Activated B cell treated with CpG ODN at 0.5 μM for 24 hours (primary cell): Measurements from ENCODE around the gene ZNF534. TPM values are rescaled to one million over a fixed set of nuclear protein-coding genes. Genes with fewer than 3 reads are reported as not detected.

Experiments used
- ATAC-seq: fragments of 200-7000 bp; cut with Tn5 transposase; one replicate; pipeline ENCODE4 v1.10.0; 2021; ENCODE audit warnings: low read depth, mild to moderate bottlenecking, moderate library complexity
- CTCF ChIA-PET: fragments of 350-600 bp; sonication (Branson Sonifier 250); formaldehyde crosslinking; loops from one replicate; lab custom pipeline; 2021; ENCODE audit warnings: antibody characterized with exemption; lab: Charles Lee
- POLR2A ChIA-PET: fragments of 350-600 bp; sonication (Branson Sonifier 250); formaldehyde crosslinking; loops from one replicate; lab custom pipeline; 2021; ENCODE audit warnings: antibody characterized with exemption; lab: Charles Lee
- DNase-seq: peaks from one replicate; pipeline ENCODE4 v3.0.0; 2022
- H3K27ac Mint-ChIP-seq: one replicate; pipeline ENCODE4 v1.8.0; 2020; ENCODE audit warnings: mixed read lengths
- H3K27me3 Mint-ChIP-seq: one replicate; pipeline ENCODE4 v1.8.0; 2021; ENCODE audit warnings: mixed read lengths
- H3K36me3 Mint-ChIP-seq: one replicate; pipeline ENCODE4 v1.8.0; 2021; ENCODE audit warnings: low read depth, mixed read lengths
- H3K4me1 Mint-ChIP-seq: one replicate; pipeline ENCODE4 v1.8.0; 2021; ENCODE audit warnings: mixed read lengths
- H3K4me3 Mint-ChIP-seq: one replicate; pipeline ENCODE4 v1.8.0; 2020; ENCODE audit warnings: mild to moderate bottlenecking, mixed read lengths
- H3K9me3 Mint-ChIP-seq: one replicate; pipeline ENCODE4 v1.8.0; 2020; ENCODE audit warnings: mixed read lengths
- intact Hi-C: fragments of 100-400 bp; cut with micrococcal nuclease; formaldehyde crosslinking; loops from one replicate; pipeline ENCODE4 v1.15.1; 2024
- total RNA-seq: library from RNA; stranded (reverse); gene quantifications from 2 replicates; pipeline ENCODE4 v1.2.3, GENCODE V29; 2022
- TF ChIP-seq, protein P1 (sequence below): fragments of 200-600 bp; IDR thresholded peaks from one replicate; pipeline ENCODE4 v1.8.0; 2022; ENCODE audit warnings: antibody characterized with exemption, mild to moderate bottlenecking

The ZNF534 gene
- 0.16 TPM in 1 of 2 replicates, not detected in the other for total RNA-seq

DNA sequence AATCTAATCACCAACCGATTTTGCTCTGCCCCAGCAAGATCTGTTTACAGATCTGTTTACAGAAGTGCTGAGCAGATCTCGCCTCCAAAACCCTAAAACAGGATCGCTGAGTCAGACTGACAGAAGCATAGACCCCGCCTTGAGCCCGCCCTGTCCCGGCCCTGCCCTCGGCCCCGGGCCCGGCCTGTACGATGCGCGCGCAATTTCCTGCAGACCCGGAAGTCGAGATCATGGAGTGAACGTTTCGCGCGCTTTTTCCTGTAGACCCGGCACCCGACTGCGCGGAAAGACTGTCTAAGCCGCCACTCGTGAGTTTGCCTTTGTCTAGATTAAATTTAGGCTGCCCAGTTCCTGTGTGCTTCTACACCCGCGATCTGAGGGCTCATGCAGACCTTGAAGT, at the start of gene ZNF534:
Gene ZNF534 (plus strand): TSS at position 212 of the 400 bp plus-strand sequence. CDS start 2,327 bp downstream, outside the sequence.
- Mint-ChIP-seq H3K36me3 (peaks cover 9% of the 10 kb centered on the region), H3K4me3 (no peak within 1 kb of the TSS), H3K27ac (no peak within 1 kb of the TSS), H3K27me3 (no peaks in the 10 kb centered on the region), H3K4me1 (no peaks in the 10 kb centered on the region), H3K9me3 (peaks cover 28% of the 10 kb centered on the region)
- no peak for DNase-seq
- no peak for ATAC-seq
- POLR2A ChIA-PET: no interaction called here
- CTCF ChIA-PET: no interaction called here
- TF ChIP-seq, protein P1, sequence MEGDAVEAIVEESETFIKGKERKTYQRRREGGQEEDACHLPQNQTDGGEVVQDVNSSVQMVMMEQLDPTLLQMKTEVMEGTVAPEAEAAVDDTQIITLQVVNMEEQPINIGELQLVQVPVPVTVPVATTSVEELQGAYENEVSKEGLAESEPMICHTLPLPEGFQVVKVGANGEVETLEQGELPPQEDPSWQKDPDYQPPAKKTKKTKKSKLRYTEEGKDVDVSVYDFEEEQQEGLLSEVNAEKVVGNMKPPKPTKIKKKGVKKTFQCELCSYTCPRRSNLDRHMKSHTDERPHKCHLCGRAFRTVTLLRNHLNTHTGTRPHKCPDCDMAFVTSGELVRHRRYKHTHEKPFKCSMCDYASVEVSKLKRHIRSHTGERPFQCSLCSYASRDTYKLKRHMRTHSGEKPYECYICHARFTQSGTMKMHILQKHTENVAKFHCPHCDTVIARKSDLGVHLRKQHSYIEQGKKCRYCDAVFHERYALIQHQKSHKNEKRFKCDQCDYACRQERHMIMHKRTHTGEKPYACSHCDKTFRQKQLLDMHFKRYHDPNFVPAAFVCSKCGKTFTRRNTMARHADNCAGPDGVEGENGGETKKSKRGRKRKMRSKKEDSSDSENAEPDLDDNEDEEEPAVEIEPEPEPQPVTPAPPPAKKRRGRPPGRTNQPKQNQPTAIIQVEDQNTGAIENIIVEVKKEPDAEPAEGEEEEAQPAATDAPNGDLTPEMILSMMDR: no peak
- intact Hi-C loops: no loop called here

DNA sequence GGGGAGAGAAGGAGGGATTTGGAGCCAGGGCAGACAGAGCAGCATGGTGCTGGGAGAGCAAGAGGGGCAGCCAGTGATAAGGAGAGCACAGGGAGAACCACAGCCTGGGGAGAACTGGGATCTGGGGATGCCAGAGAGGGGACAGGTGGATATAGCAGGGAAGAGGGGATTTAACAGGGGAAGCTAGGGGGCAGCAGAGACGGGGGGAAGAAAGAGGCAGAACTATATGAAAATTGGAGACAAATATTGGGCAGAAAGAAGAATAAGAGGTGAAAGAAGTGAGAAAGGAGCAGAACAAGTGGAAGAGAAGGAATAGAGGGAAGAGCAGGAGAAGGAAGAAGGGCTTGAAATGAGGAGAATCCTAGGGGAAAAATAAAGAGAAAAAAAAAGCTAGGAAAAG, 37.8 kb upstream of the ZNF534 start:
- TF ChIP-seq, protein P1: no peak
- ATAC-seq: no peak
- ChIA-PET CTCF (no interaction called here), POLR2A (interaction anchor here (0.6 kb wide), 1 partner anchor 176 kb away, joined by 5 read pairs; no protein-coding TSS in a partner anchor)
- Mint-ChIP-seq H3K36me3 (peaks cover 60% of the 10 kb centered on the region), H3K27ac (no peak overlapping the region), H3K9me3 (peaks cover 38% of the 10 kb centered on the region), H3K27me3 (no peaks in the 10 kb centered on the region), H3K4me1 (no peaks in the 10 kb centered on the region), H3K4me3 (no peak overlapping the region)
- intact Hi-C loops: loop anchor here (10.0 kb wide), 2 partner anchors 296 to 406 kb away; partner anchors contain the start of genes ZNF350 and ZNF841
- DNase-seq: no peak

DNA sequence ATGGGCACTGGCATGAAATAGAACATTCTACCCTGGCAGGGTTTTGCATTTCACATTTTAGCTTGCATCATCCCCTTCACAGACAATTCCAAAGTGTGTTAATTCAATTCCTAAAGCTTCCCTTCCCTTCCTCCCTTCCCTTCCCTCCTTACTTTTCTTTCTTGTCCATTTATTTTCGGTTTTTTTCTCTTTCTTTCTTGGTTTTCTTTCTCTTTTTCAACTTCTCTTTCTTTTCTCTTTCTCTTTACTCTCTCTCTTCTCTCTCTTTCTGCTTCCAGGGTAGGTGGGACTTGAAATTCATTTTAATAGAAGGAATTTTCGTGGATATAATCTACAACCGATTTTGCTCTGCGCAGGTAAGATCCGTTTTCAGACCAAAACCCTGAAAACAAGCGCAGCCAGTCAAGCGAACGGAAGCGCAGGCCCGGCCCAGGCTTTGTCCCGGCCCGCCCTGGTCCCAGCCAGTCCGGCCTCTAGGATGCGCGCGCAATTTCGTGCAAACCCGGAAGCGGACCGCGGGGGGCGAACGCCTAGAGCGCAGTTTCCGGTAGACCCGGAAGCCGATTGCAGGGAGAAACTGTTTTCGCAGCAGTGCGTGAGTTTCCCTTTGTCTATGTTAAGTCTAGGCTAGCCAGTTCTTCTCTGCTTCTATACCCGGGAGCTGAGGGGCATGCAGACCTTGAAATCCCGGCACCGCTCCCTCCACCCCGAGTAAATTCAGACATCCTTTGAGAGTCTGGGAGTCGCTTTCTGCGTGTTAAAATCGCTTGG, 31.5 kb upstream of the ZNF534 start, which contains the start of gene ZNF528:
Gene ZNF528 (plus strand): TSS at position 540 of the 771 bp plus-strand sequence. CDS start 4,165 bp downstream, outside the sequence.
- ChIA-PET CTCF (no interaction called here), POLR2A (interaction anchor here (0.6 to 1.5 kb wide), 8 partner anchors 15 to 369 kb away, joined by 3 to 19 read pairs (median 4); partner anchors contain the start of genes ZNF432, ZNF578, ZNF610 and ZNF614)
- intact Hi-C loops: loop anchor here (1.0 to 10.0 kb wide), 6 partner anchors 28 to 413 kb away; partner anchors contain the start of genes ZNF350, ZNF480, ZNF701 and ZNF808
- peak; percentile 99 for ATAC-seq
- Mint-ChIP-seq H3K4me3 (peak within 1 kb of the TSS; percentile 90), H3K36me3 (peaks cover 75% of the 10 kb centered on the region), H3K4me1 (peaks cover 18% of the 10 kb centered on the region), H3K27me3 (no peaks in the 10 kb centered on the region), H3K9me3 (peaks cover 31% of the 10 kb centered on the region), H3K27ac (peak within 1 kb of the TSS; percentile 91)
- peak; percentile 91 for DNase-seq
- TF ChIP-seq, protein P1: no peak

DNA sequence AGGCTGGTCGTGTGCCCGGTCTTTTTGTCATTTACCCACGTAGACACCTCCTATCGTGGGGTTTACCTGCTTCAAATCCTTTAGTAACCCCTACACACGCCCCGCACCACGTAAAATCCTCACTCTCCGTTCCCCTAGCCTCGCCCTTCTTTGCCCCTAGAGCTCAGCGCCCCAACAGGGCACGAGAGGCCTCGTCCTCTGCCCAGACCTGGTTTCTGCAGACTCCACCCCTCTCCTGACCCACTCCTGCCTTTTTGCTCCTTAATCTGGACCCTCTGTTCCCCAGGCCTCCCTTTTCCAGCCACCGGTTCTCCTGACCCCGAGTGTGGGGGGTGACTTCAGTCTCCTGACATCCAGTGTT, 30.9 kb upstream of the ZNF534 start:
- H3K4me3 Mint-ChIP-seq: peak overlapping the region; percentile 90
- H3K27ac Mint-ChIP-seq: peak overlapping the region; percentile 91
- ChIA-PET POLR2A (interaction anchor here (0.6 to 1.5 kb wide), 9 partner anchors 15 to 370 kb away, joined by 3 to 19 read pairs (median 4); partner anchors contain the start of genes ZNF432, ZNF578, ZNF610 and ZNF614), CTCF (no interaction called here)
- H3K27me3 Mint-ChIP-seq: no peaks in the 10 kb centered on the region
- H3K4me1 Mint-ChIP-seq: peaks cover 18% of the 10 kb centered on the region
- peaks cover 75% of the 10 kb centered on the region for H3K36me3 Mint-ChIP-seq
- TF ChIP-seq, protein P1: no peak
- ATAC-seq (peak; percentile 47), DNase-seq (no peak)
- intact Hi-C loops: loop anchor here (10.0 kb wide), 2 partner anchors 303 to 413 kb away; partner anchors contain the start of genes ZNF350 and ZNF841
- H3K9me3 Mint-ChIP-seq: peaks cover 31% of the 10 kb centered on the region

DNA sequence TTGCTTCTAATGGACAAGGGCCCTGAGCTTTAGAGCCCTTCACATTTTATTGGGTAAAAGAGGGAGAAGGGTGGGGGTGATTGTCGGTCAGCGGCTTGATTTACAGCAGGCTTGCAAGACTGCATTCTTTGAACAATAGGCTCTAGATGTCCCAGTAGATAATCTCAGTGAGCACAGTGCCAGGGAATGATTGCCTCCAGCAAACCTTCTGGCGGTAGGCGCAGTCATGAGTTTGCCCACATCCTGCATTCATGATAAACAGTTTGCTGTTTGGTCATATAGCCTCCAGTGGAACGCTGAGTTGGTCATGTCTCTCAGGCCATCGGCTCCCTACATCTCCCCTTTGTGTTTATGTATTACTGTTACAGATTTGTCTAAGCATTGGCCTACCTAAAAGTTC, 18.7 kb upstream of the ZNF534 start:
- ATAC-seq: no peak
- Mint-ChIP-seq H3K4me3 (no peak overlapping the region), H3K9me3 (peaks cover 48% of the 10 kb centered on the region), H3K4me1 (no peaks in the 10 kb centered on the region), H3K36me3 (peaks cover 97% of the 10 kb centered on the region), H3K27me3 (no peaks in the 10 kb centered on the region), H3K27ac (no peak overlapping the region)
- intact Hi-C loops: no loop called here
- ChIA-PET POLR2A (no interaction called here), CTCF (no interaction called here)
- TF ChIP-seq, protein P1: no peak
- no peak for DNase-seq
